GM19324 (cell line): ENCODE measurements around the gene PHETA2.
"Not testable (repeated sequence)": the region's sequence is repeated elsewhere in the genome, so short reads cannot be mapped to it uniquely, and the experiment has no call there.

Source experiments
- ATAC-seq: cut with Tn5 transposase; IDR thresholded peaks from one replicate; pipeline ENCODE4 v1.9.1; 2021; ENCODE audit warnings: mild to moderate bottlenecking, moderate library complexity; ENCODE audit not compliant: unreplicated experiment, low FRiP score

Gene PHETA2

DNA sequence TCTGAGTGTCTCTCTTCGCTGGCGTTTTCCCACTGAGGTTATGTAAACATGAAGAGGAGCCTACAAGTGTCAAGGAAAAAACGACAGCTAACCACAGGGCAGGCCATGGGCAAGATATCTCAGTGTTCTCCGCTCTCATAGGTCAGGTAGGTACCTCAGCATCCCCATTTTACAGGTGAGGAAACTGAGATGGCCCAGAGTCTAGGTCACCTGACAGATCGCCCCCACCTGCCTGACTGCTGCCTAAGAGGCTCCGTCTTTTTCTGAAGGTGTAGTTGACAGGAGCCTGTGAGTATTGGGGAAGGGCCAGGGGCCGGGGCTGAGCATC lies 17.4 kb downstream of the PHETA2 start:
- no peak for ATAC-seq

- no peak for ATAC-seq
Measured at GRCh38 chr22:42101199-42101598, 27.2 kb downstream of the PHETA2 start.

DNA sequence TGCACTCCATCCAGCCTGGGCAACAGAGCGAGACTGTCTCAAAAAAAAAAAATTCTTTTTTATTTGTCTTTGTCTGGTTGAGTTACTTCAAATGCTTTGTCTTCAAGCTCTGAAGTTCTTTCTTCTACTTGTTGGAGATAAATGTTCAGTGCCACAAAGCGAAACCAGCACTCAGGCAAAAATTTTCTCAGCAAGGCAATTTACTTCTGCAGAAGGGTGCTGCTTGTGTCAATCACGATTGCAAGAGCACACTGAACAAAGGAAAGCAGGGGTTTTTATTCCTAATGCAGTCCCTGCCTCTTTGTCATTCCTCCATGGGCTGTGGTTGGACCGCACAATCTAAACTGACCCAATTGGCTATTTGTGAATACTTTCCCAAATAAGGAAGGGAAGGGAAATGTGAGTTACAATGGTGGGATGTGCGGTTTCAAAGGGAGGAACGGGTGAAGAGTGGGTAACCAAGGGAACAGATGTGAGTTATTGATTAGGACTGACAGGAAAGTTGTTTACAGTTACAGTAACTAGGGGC lies 30.3 kb downstream of the PHETA2 start:
- ATAC-seq = not testable (repeated sequence)

DNA sequence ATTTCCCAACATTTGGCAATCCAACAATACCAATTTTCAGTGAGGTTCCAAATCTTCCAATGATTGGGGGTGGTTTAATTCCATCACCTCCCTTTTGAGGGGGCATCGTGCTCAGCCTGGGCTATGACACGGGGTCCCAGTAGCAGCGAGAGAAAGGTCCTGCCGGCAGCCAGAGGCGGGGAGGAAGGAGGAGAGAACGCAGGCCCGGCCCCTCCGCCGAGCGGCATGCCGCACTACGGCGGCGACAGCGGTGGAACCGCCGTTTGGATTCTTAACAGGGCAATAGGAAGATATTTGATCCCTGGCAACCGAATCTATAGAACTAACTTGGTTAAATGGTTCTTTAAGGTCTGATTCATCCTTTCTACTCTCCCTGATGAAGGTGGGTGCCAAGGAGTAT lies 34.8 kb downstream of the PHETA2 start:
- ATAC-seq = no peak

- ATAC-seq = no peak
Measured at GRCh38 chr22:42111798-42112197, 37.8 kb downstream of the PHETA2 start.

- ATAC-seq = not testable (repeated sequence)
Measured at GRCh38 chr22:42112793-42113192, 38.7 kb downstream of the PHETA2 start.

GRCh38 chr22:42114721-42115120 lies 40.7 kb downstream of the PHETA2 start:
- ATAC-seq = no peak

GRCh38 chr22:42115420-42115830 lies 41.4 kb downstream of the PHETA2 start:
- not testable (repeated sequence) for ATAC-seq

- ATAC-seq = no peak
Measured at GRCh38 chr22:42116848-42117424, 42.9 kb downstream of the PHETA2 start.

- ATAC-seq = not testable (repeated sequence)
Measured at GRCh38 chr22:42120231-42121021, 46.4 kb downstream of the PHETA2 start.

DNA sequence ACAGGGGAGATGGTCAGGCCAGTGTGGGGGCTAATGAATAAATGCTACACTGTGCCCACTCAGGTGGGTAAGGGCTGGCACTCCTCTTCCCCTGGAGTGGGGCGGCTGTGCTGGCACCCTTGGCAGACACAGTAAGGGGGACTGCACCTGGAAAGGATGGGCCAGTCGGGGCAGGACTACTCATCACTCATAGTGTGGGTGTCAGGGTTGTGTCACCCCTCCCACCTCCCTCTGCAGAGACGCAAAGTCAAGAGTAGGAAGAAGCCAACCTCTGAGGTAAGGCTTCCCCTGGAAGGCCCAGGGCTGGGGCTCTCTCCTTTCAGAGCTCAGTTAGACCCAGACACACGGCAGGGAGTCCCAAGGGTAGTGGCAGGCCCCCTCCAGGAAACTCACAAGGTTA lies 49.5 kb downstream of the PHETA2 start:
- ATAC-seq = not testable (repeated sequence)

DNA sequence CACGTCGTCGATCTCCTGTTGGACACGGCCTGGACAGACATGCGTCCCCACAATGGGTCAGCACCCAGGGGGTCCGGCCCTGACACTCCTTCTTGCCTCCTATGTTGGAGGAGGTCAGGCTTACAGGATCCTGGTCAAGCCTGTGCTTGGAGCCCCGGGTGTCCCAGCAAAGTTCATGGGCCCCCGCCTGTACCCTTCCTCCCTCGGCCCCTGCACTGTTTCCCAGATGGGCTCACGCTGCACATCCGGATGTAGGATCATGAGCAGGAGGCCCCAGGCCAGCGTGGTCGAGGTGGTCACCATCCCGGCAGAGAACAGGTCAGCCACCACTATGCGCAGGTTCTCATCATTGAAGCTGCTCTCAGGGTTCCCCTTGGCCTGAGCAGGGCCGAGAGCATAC lies 53.6 kb downstream of the PHETA2 start:
- ATAC-seq = no peak

- ATAC-seq = not testable (repeated sequence)
Measured at GRCh38 chr22:42128007-42128406, 54.0 kb downstream of the PHETA2 start.
